ENCODE data around the gene MSS51. TPM values are rescaled to one million over a fixed set of nuclear protein-coding genes. Genes with fewer than 3 reads are reported as not detected.

The MSS51 gene
- total and polyA plus RNA-seq, 2 donors (not counting 3 experiments of a cell fraction or from before 2014, with no cell fraction given), result 1.8 to 3.5 TPM

DNA sequence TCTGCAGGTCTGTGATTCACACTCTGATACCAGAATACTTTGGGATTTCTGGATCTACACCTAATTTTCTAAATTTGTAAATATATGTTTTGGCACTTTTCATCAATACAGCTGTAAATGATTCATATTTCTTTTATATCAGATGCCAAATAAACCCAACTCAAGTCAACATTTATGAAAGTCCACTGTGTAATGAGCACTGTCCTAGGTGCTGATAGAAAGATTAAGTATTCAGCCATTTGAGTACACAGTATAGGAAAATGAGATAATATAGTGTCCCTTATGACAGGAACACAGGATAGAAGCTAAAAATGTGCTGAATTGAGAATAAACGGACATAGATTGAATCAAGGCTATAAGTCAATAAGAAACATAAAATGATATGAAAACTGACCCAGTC is 25.9 kb downstream of the MSS51 start:
- no peak overlapping the region for H3K4me2 ChIP-seq (ENCODE audit: insufficient read depth, low read length)
- peaks cover 89% of the 10 kb centered on the region for H3K79me2 ChIP-seq (ENCODE audit: control insufficient read depth, insufficient read depth, low read length)
- H3K27ac ChIP-seq (ENCODE audit: insufficient read depth, low read depth, low read length), result no peak overlapping the region
- H4K20me1 ChIP-seq (replicated peaks; ENCODE audit: control insufficient read depth, extremely low read depth, insufficient read depth, low read length), result peaks cover 16% of the 10 kb centered on the region
- no peaks in the 10 kb centered on the region for H3K36me3 ChIP-seq (ENCODE audit: control insufficient read depth in 2 of 2, extremely low read depth in 1 of 2, insufficient read depth in 2 of 2, low read length in 2 of 2)
- intact Hi-C loops (cut with micrococcal nuclease), result no loop called here
- dilution Hi-C loops (cut with MboI; ENCODE audit: extremely low pct_ligation_motif_present, low sequenced_read_pairs), result no loop called here
- no peak overlapping the region for H2AFZ ChIP-seq (ENCODE audit: low read depth, low read length)
- H3K9me3 ChIP-seq (replicated peaks; ENCODE audit: control insufficient read depth, insufficient read depth, low read length), result no peaks in the 10 kb centered on the region
- TF ChIP-seq FOS (IDR thresholded peaks at IDR 0.05; ENCODE audit: borderline replicate concordance, insufficient read depth, low read length), result no peak
- no peak for TF ChIP-seq EZH2 (IDR thresholded peaks at IDR 0.05; ENCODE audit: borderline replicate concordance, low read depth, low read length, severe bottlenecking)
- TF ChIP-seq POLR2AphosphoS5 (IDR thresholded peaks at IDR 0.05; ENCODE audit: insufficient read depth, low read depth, low read length), result no peak
- TF ChIP-seq, protein P1, sequence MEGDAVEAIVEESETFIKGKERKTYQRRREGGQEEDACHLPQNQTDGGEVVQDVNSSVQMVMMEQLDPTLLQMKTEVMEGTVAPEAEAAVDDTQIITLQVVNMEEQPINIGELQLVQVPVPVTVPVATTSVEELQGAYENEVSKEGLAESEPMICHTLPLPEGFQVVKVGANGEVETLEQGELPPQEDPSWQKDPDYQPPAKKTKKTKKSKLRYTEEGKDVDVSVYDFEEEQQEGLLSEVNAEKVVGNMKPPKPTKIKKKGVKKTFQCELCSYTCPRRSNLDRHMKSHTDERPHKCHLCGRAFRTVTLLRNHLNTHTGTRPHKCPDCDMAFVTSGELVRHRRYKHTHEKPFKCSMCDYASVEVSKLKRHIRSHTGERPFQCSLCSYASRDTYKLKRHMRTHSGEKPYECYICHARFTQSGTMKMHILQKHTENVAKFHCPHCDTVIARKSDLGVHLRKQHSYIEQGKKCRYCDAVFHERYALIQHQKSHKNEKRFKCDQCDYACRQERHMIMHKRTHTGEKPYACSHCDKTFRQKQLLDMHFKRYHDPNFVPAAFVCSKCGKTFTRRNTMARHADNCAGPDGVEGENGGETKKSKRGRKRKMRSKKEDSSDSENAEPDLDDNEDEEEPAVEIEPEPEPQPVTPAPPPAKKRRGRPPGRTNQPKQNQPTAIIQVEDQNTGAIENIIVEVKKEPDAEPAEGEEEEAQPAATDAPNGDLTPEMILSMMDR (IDR thresholded peaks at IDR 0.05; ENCODE audit: extremely low read depth in 1 of 2, insufficient read depth in 1 of 2, low read depth in 1 of 2, low read length in 2 of 2), result no peak
- no peak for TF ChIP-seq MYC (IDR thresholded peaks at IDR 0.05; ENCODE audit: low read depth, low read length)
- TF ChIP-seq JUN (IDR thresholded peaks at IDR 0.05; ENCODE audit: borderline replicate concordance, insufficient read depth, insufficient read length, low read depth), result no peak
- no peak for TF ChIP-seq GATA2 (IDR thresholded peaks at IDR 0.05; ENCODE audit: insufficient read depth, insufficient read length, low read depth, low read length)
- ChIA-PET CTCF (no interaction called here), POLR2A (no interaction called here)
- H3K9me1 ChIP-seq (replicated peaks; ENCODE audit: control insufficient read depth, extremely low read depth, insufficient read depth, low read length), result no peaks in the 10 kb centered on the region
- no peak overlapping the region for H3K9ac ChIP-seq (replicated peaks; ENCODE audit: extremely low read depth, insufficient read depth, low read length)
- H3K27me3 ChIP-seq (ENCODE audit: control insufficient read depth in 2 of 2, insufficient read depth in 2 of 2, low read length in 2 of 2), result no peaks in the 10 kb centered on the region
- no peaks in the 10 kb centered on the region for H3K4me1 ChIP-seq (ENCODE audit: control insufficient read depth, extremely low read depth, insufficient read depth, low read length)
- DNase-seq (ENCODE audit: low read depth, low spot score) (no peak), FAIRE-seq (no peak)
- no TSS peak for BruUV-seq (replicated peaks)
- H3K4me3 ChIP-seq (replicated peaks in 1 of 3; ENCODE audit: insufficient read depth in 1 of 3, low read depth in 1 of 3, low read length in 3 of 3), result no peak overlapping the region
